Measurements from ENCODE around the gene GFRA3.

Gene GFRA3

GRCh38 chr5:138216799-138217198, 57.6 kb downstream of the GFRA3 start:
- Histone ChIP-seq H3K9ac (ENCODE audit: low read length) (no peak overlapping the region), H3K14ac (ENCODE audit: low read length) (no peak overlapping the region), H2AFZ (ENCODE audit: insufficient read depth, low read length, poor library complexity) (no peak overlapping the region), H4K12ac (ENCODE audit: low read depth, low read length) (no peak overlapping the region), H3K36me3 (ENCODE audit: control insufficient read depth in 1 of 2, insufficient read depth in 2 of 2, low read length in 2 of 2) (no peaks in the 10 kb centered on the region), H3K4me1 (ENCODE audit: control insufficient read depth in 1 of 2, insufficient read depth in 2 of 2, low read length in 2 of 2) (no peaks in the 10 kb centered on the region), H3K79me1 (ENCODE audit: low read length) (peaks cover 3% of the 10 kb centered on the region), H3K9me3 (ENCODE audit: insufficient read depth, low read depth, low read length) (no peaks in the 10 kb centered on the region), H2AK5ac (ENCODE audit: low read length) (no peak overlapping the region), H3K27ac (ENCODE audit: low read depth, low read length) (no peak overlapping the region), H3K27me3 (ENCODE audit: insufficient read depth, low read length) (no peaks in the 10 kb centered on the region), H3K79me2 (ENCODE audit: control insufficient read depth, insufficient read depth, low read length, poor library complexity) (peaks cover 4% of the 10 kb centered on the region), H3K18ac (ENCODE audit: low read length) (no peak overlapping the region), H2BK12ac (ENCODE audit: low read length) (no peak overlapping the region), H3K4me3 (ENCODE audit: low read depth, low read length) (no peak overlapping the region), H4K91ac (ENCODE audit: low read depth, low read length) (no peak overlapping the region), H3K4me2 (ENCODE audit: low read length) (no peak overlapping the region), H4K8ac (ENCODE audit: low read depth, low read length) (no peak overlapping the region), H3K4ac (ENCODE audit: low read depth, low read length) (no peak overlapping the region), H3K23ac (ENCODE audit: low read length) (no peak overlapping the region), H2BK5ac (ENCODE audit: low read depth, low read length, poor library complexity) (no peak overlapping the region), H2BK120ac (ENCODE audit: insufficient read depth, low read length, poor library complexity) (no peak overlapping the region)
- DNase-seq = no peak
- WGBS (ENCODE audit: extremely low coverage, insufficient coverage, insufficient read length) = no CpG with 5 or more reads among the region's 2 CpGs

- H3K27ac ChIP-seq (ENCODE audit: low read depth, low read length) = no peak within 1 kb of the TSS
- no peaks in the 10 kb centered on the region for H3K27me3 ChIP-seq (ENCODE audit: insufficient read depth, low read length)
- peak within 1 kb of the TSS; percentile 11 for H2AK5ac ChIP-seq (ENCODE audit: low read length)
- H2BK120ac ChIP-seq (ENCODE audit: insufficient read depth, low read length, poor library complexity) = peak within 1 kb of the TSS; percentile 81
- peak within 1 kb of the TSS; percentile 98 for H4K8ac ChIP-seq (ENCODE audit: low read depth, low read length)
- peak within 1 kb of the TSS; percentile 89 for H3K4me3 ChIP-seq (ENCODE audit: low read depth, low read length)
- DNase-seq = peak; percentile 98 to 100
- H4K91ac ChIP-seq (ENCODE audit: low read depth, low read length) = peak within 1 kb of the TSS; percentile 87
- peak within 1 kb of the TSS; percentile 96 for H3K4ac ChIP-seq (ENCODE audit: low read depth, low read length)
- peak within 1 kb of the TSS; percentile 92 for H3K18ac ChIP-seq (ENCODE audit: low read length)
- H3K4me2 ChIP-seq (ENCODE audit: low read length) = peak within 1 kb of the TSS; percentile 91
- H4K12ac ChIP-seq (ENCODE audit: low read depth, low read length) = peak within 1 kb of the TSS; percentile 95
- peaks cover 4% of the 10 kb centered on the region for H3K79me2 ChIP-seq (ENCODE audit: control insufficient read depth, insufficient read depth, low read length, poor library complexity)
- H3K4me1 ChIP-seq (ENCODE audit: control insufficient read depth in 1 of 2, insufficient read depth in 2 of 2, low read length in 2 of 2) = no peaks in the 10 kb centered on the region
- H3K14ac ChIP-seq (ENCODE audit: low read length) = peak within 1 kb of the TSS; percentile 95
- peak within 1 kb of the TSS; percentile 62 for H2BK5ac ChIP-seq (ENCODE audit: low read depth, low read length, poor library complexity)
- H3K9ac ChIP-seq (ENCODE audit: low read length) = peak within 1 kb of the TSS; percentile 81
- no CpG with 5 or more reads among the region's 32 CpGs for WGBS (ENCODE audit: extremely low coverage, insufficient coverage, insufficient read length)
- no peak within 1 kb of the TSS for H3K23ac ChIP-seq (ENCODE audit: low read length)
- peak within 1 kb of the TSS; percentile 93 for H2AFZ ChIP-seq (ENCODE audit: insufficient read depth, low read length, poor library complexity)
- peaks cover 3% of the 10 kb centered on the region for H3K79me1 ChIP-seq (ENCODE audit: low read length)
- peaks cover 1% of the 10 kb centered on the region for H3K9me3 ChIP-seq (ENCODE audit: insufficient read depth, low read depth, low read length)
- H2BK12ac ChIP-seq (ENCODE audit: low read length) = no peak within 1 kb of the TSS
- H3K36me3 ChIP-seq (ENCODE audit: control insufficient read depth in 1 of 2, insufficient read depth in 2 of 2, low read length in 2 of 2) = peaks cover 3 to 4% of the 10 kb centered on the region in 2 experiments
Observed at GRCh38 chr5:138213161-138214029, 61.0 kb downstream of the GFRA3 start, which contains the start of gene CDC23. Gene CDC23, minus strand, starts transcription at chr5:138213323. Its CDS starts 11 bp downstream, at chr5:138213312.

- no CpG with 5 or more reads among the region's 8 CpGs for WGBS (ENCODE audit: extremely low coverage, insufficient coverage, insufficient read length)
Observed at GRCh38 chr5:138212828-138213160, 61.6 kb downstream of the GFRA3 start.

GRCh38 chr5:138210985-138211384, 63.4 kb downstream of the GFRA3 start:
- DNase-seq = no peak
- Histone ChIP-seq H3K27ac (ENCODE audit: low read depth, low read length) (no peak overlapping the region), H3K9ac (ENCODE audit: low read length) (no peak overlapping the region), H2BK12ac (ENCODE audit: low read length) (no peak overlapping the region), H3K36me3 (ENCODE audit: control insufficient read depth in 1 of 2, insufficient read depth in 2 of 2, low read length in 2 of 2) (peaks cover 7 to 8% of the 10 kb centered on the region in 2 experiments), H2BK5ac (ENCODE audit: low read depth, low read length, poor library complexity) (no peak overlapping the region), H3K4me1 (ENCODE audit: control insufficient read depth in 1 of 2, insufficient read depth in 2 of 2, low read length in 2 of 2) (no peaks in the 10 kb centered on the region), H2BK120ac (ENCODE audit: insufficient read depth, low read length, poor library complexity) (no peak overlapping the region), H3K23ac (ENCODE audit: low read length) (no peak overlapping the region), H4K12ac (ENCODE audit: low read depth, low read length) (no peak overlapping the region), H3K18ac (ENCODE audit: low read length) (no peak overlapping the region), H2AK5ac (ENCODE audit: low read length) (no peak overlapping the region), H3K4me3 (ENCODE audit: low read depth, low read length) (no peak overlapping the region), H3K14ac (ENCODE audit: low read length) (no peak overlapping the region), H3K79me2 (ENCODE audit: control insufficient read depth, insufficient read depth, low read length, poor library complexity) (peaks cover 4% of the 10 kb centered on the region), H4K8ac (ENCODE audit: low read depth, low read length) (no peak overlapping the region), H3K27me3 (ENCODE audit: insufficient read depth, low read length) (no peaks in the 10 kb centered on the region), H3K4me2 (ENCODE audit: low read length) (no peak overlapping the region), H3K4ac (ENCODE audit: low read depth, low read length) (no peak overlapping the region), H4K91ac (ENCODE audit: low read depth, low read length) (no peak overlapping the region), H3K79me1 (ENCODE audit: low read length) (peaks cover 3% of the 10 kb centered on the region), H2AFZ (ENCODE audit: insufficient read depth, low read length, poor library complexity) (no peak overlapping the region), H3K9me3 (ENCODE audit: insufficient read depth, low read depth, low read length) (peaks cover 1% of the 10 kb centered on the region)
- no CpG with 5 or more reads among the region's 3 CpGs for whole genome bisulfite sequencing (ENCODE audit: extremely low coverage, insufficient coverage, insufficient read length)

More at GRCh38 chr5:138212828-138213160, 61.6 kb downstream of the GFRA3 start:
- Histone ChIP-seq H4K12ac (ENCODE audit: low read depth, low read length) (peak overlapping the region; percentile 95), H3K14ac (ENCODE audit: low read length) (peak overlapping the region; percentile 95), H3K79me1 (ENCODE audit: low read length) (peaks cover 3% of the 10 kb centered on the region), H2BK5ac (ENCODE audit: low read depth, low read length, poor library complexity) (peak overlapping the region; percentile 62), H3K9me3 (ENCODE audit: insufficient read depth, low read depth, low read length) (peaks cover 1% of the 10 kb centered on the region), H4K91ac (ENCODE audit: low read depth, low read length) (peak overlapping the region; percentile 87), H2AFZ (ENCODE audit: insufficient read depth, low read length, poor library complexity) (peak overlapping the region; percentile 93), H3K79me2 (ENCODE audit: control insufficient read depth, insufficient read depth, low read length, poor library complexity) (peaks cover 4% of the 10 kb centered on the region), H3K23ac (ENCODE audit: low read length) (no peak overlapping the region), H4K8ac (ENCODE audit: low read depth, low read length) (peak overlapping the region; percentile 98), H3K4me1 (ENCODE audit: control insufficient read depth in 1 of 2, insufficient read depth in 2 of 2, low read length in 2 of 2) (no peaks in the 10 kb centered on the region), H3K4ac (ENCODE audit: low read depth, low read length) (peak overlapping the region; percentile 96), H2BK120ac (ENCODE audit: insufficient read depth, low read length, poor library complexity) (peak overlapping the region; percentile 81), H2BK12ac (ENCODE audit: low read length) (no peak overlapping the region), H3K9ac (ENCODE audit: low read length) (peak overlapping the region; percentile 81), H2AK5ac (ENCODE audit: low read length) (peak overlapping the region; percentile 11), H3K4me3 (ENCODE audit: low read depth, low read length) (peak overlapping the region; percentile 89), H3K18ac (ENCODE audit: low read length) (peak overlapping the region; percentile 92), H3K27me3 (ENCODE audit: insufficient read depth, low read length) (no peaks in the 10 kb centered on the region), H3K36me3 (ENCODE audit: control insufficient read depth in 1 of 2, insufficient read depth in 2 of 2, low read length in 2 of 2) (peaks cover 3 to 4% of the 10 kb centered on the region in 2 experiments), H3K27ac (ENCODE audit: low read depth, low read length) (no peak overlapping the region), H3K4me2 (ENCODE audit: low read length) (peak overlapping the region; percentile 91)
- peak in 1 of 2 donors; percentile 21 for DNase-seq
